Measurements from ENCODE around the gene CCDC88C. TPM values are rescaled to one million over a fixed set of nuclear protein-coding genes. Genes with fewer than 3 reads are reported as not detected.

Gene CCDC88C
- polyA plus RNA-seq, 1 donor (not counting 4 experiments of a cell fraction or from before 2014, with no cell fraction given), result 2.4 TPM

DNA sequence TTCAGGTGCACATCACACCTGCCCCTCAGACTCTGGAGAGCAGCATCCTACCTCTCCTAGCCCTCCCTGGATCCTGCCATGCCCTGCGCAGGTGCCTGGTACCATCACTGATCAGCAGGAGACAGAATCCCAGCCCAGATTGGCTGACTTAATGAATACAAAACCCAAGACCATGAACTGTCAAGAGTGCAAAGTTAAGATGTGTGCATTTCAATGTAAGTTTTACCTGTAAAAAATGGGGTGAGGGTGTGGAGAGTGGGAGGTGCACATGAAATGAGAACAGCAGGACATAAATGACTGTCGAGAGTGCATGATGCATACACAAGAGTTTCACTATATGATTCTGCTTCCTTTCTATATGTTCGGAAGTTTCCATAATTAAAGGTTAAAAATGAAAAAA is 115.2 kb downstream of the CCDC88C start:
- Histone ChIP-seq H3K9ac (ENCODE audit: control insufficient read depth, extremely low read depth, insufficient read depth, low read length) (no peak overlapping the region), H3K4me1 (ENCODE audit: control insufficient read depth, extremely low read depth, insufficient read depth, low read length) (no peaks in the 10 kb centered on the region), H2AFZ (ENCODE audit: control insufficient read depth, low read length) (no peak overlapping the region), H3K9me3 (ENCODE audit: control insufficient read depth, low read depth, low read length) (no peaks in the 10 kb centered on the region), H3K36me3 (ENCODE audit: control insufficient read depth in 2 of 2, extremely low read depth in 1 of 2, insufficient read depth in 2 of 2, low read length in 2 of 2) (no peaks in the 10 kb centered on the region), H3K27me3 (ENCODE audit: control insufficient read depth, extremely low read depth, insufficient read depth, low read length) (no peaks in the 10 kb centered on the region), H3K9me1 (ENCODE audit: control insufficient read depth, extremely low read depth, insufficient read depth, low read length) (no peaks in the 10 kb centered on the region), H4K20me1 (ENCODE audit: control insufficient read depth, extremely low read depth, insufficient read depth, low read length) (no peaks in the 10 kb centered on the region), H3K27ac (ENCODE audit: control insufficient read depth, insufficient read depth, low read length) (no peak overlapping the region), H3K4me2 (ENCODE audit: control insufficient read depth, extremely low read depth, insufficient read depth, low read depth, low read length) (no peak overlapping the region), H3K79me2 (ENCODE audit: control insufficient read depth, insufficient read depth, low read length) (no peaks in the 10 kb centered on the region), H3K4me3 (ENCODE audit: control insufficient read depth in 2 of 3, extremely low read depth in 1 of 3, insufficient read depth in 2 of 3, low read depth in 1 of 3, low read length in 3 of 3) (no peak overlapping the region)
- TF ChIP-seq CTCF (optimal IDR thresholded peaks at IDR 0.05 in 1 of 3, IDR thresholded peaks at IDR 0.05 in 1 of 3, conservative IDR thresholded peaks at IDR 0.05 in 1 of 3; ENCODE audit: extremely low read depth in 1 of 3, insufficient read depth in 2 of 3, low read length in 3 of 3) (no peak), EZH2 (IDR thresholded peaks at IDR 0.05; ENCODE audit: low read length) (no peak)
- DNase-seq (ENCODE audit: low read depth, low spot score), result no peak
- dilution Hi-C loops (cut with MboI; ENCODE audit: extremely low pct_ligation_motif_present, low sequenced_read_pairs), result no loop called here
- FAIRE-seq, result no peak

GRCh38 chr14:91300957-91301356 is 116.7 kb downstream of the CCDC88C start:
- H3K36me3 ChIP-seq (ENCODE audit: control insufficient read depth in 2 of 2, extremely low read depth in 1 of 2, insufficient read depth in 2 of 2, low read length in 2 of 2), result peaks cover 0 to 3% of the 10 kb centered on the region in 2 experiments
- H3K27ac ChIP-seq (ENCODE audit: control insufficient read depth, insufficient read depth, low read length), result no peak overlapping the region

More at GRCh38 chr14:91300957-91301356, 116.7 kb downstream of the CCDC88C start:
- no peaks in the 10 kb centered on the region for H3K9me1 ChIP-seq (ENCODE audit: control insufficient read depth, extremely low read depth, insufficient read depth, low read length)
- H3K4me3 ChIP-seq (ENCODE audit: control insufficient read depth in 2 of 3, extremely low read depth in 1 of 3, insufficient read depth in 2 of 3, low read depth in 1 of 3, low read length in 3 of 3), result no peak overlapping the region
- H3K4me1 ChIP-seq (ENCODE audit: control insufficient read depth, extremely low read depth, insufficient read depth, low read length), result no peaks in the 10 kb centered on the region
- DNase-seq (ENCODE audit: low read depth, low spot score) (no peak), FAIRE-seq (no peak)
- TF ChIP-seq CTCF (optimal IDR thresholded peaks at IDR 0.05 in 1 of 3, IDR thresholded peaks at IDR 0.05 in 1 of 3, conservative IDR thresholded peaks at IDR 0.05 in 1 of 3; ENCODE audit: extremely low read depth in 1 of 3, insufficient read depth in 2 of 3, low read length in 3 of 3), result no peak
- no peak for TF ChIP-seq EZH2 (IDR thresholded peaks at IDR 0.05; ENCODE audit: low read length)
- no peak overlapping the region for H3K9ac ChIP-seq (ENCODE audit: control insufficient read depth, extremely low read depth, insufficient read depth, low read length)
- no peaks in the 10 kb centered on the region for H3K79me2 ChIP-seq (ENCODE audit: control insufficient read depth, insufficient read depth, low read length)
- dilution Hi-C loops (cut with MboI; ENCODE audit: extremely low pct_ligation_motif_present, low sequenced_read_pairs), result no loop called here
- H2AFZ ChIP-seq (ENCODE audit: control insufficient read depth, low read length), result no peak overlapping the region
- no peaks in the 10 kb centered on the region for H4K20me1 ChIP-seq (ENCODE audit: control insufficient read depth, extremely low read depth, insufficient read depth, low read length)
- H3K27me3 ChIP-seq (ENCODE audit: control insufficient read depth, extremely low read depth, insufficient read depth, low read length), result no peaks in the 10 kb centered on the region
- H3K9me3 ChIP-seq (ENCODE audit: control insufficient read depth, low read depth, low read length), result no peaks in the 10 kb centered on the region
- H3K4me2 ChIP-seq (ENCODE audit: control insufficient read depth, extremely low read depth, insufficient read depth, low read depth, low read length), result no peak overlapping the region

Measured in keratinocyte (primary cell).